ENCODE measurements around the gene CBFA2T2. TPM values are rescaled to one million over a fixed set of nuclear protein-coding genes. Genes with fewer than 3 reads are reported as not detected.
A peak's percentile ranks its signal among the peaks of the same experiment; 100 is the strongest.
"Not testable (repeated sequence)": the region's sequence is repeated elsewhere in the genome, so short reads cannot be mapped to it uniquely, and the experiment has no call there.

The CBFA2T2 gene
- total RNA-seq, 2 donors from 2014 or later, result 11.6 to 12.2 TPM

- not testable (repeated sequence) for H3K4me3 Mint-ChIP-seq; ATAC-seq; H3K36me3 Mint-ChIP-seq; H3K27ac Mint-ChIP-seq; H3K9me3 Mint-ChIP-seq; H3K27me3 Mint-ChIP-seq; DNase-seq (ENCODE audit: low spot score)
- H3K4me1 Mint-ChIP-seq (ENCODE audit: low read depth in 2 of 2), result peaks cover 13 to 14% of the 10 kb centered on the region in 2 donors
Measured at GRCh38 chr20:33508015-33508414, 18.1 kb downstream of the CBFA2T2 start.

DNA sequence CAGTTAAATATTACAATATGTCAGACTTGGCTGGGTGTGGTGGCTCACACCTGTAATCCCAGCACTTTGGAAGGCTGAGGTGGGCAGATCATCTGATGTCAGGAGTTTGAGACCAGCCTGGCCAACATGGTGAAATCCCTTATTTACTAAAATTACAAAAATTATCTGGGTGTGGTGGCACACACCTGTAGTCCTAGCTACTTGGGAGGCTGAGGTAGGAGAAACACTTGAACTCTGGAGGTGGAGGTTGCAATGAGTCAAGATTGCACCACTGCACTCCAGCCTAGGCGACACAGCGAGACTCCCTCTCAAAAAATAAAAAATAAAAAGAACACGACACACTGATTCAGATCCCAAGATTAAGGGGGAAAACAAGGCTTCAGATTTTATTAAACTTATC is 19.2 kb downstream of the CBFA2T2 start:
- H3K27ac Mint-ChIP-seq; H3K4me3 Mint-ChIP-seq; H3K27me3 Mint-ChIP-seq; H3K36me3 Mint-ChIP-seq; H3K9me3 Mint-ChIP-seq; DNase-seq (ENCODE audit: low spot score); ATAC-seq: not testable (repeated sequence)
- peaks cover 12 to 13% of the 10 kb centered on the region in 2 donors for H3K4me1 Mint-ChIP-seq (ENCODE audit: low read depth in 2 of 2)

GRCh38 chr20:33511876-33512275 is 22.0 kb downstream of the CBFA2T2 start:
- not testable (repeated sequence) for H3K27me3 Mint-ChIP-seq; H3K27ac Mint-ChIP-seq; DNase-seq (ENCODE audit: low spot score); H3K4me3 Mint-ChIP-seq; H3K9me3 Mint-ChIP-seq; ATAC-seq; H3K36me3 Mint-ChIP-seq
- peaks cover 13 to 15% of the 10 kb centered on the region in 2 donors for H3K4me1 Mint-ChIP-seq (ENCODE audit: low read depth in 2 of 2)

DNA sequence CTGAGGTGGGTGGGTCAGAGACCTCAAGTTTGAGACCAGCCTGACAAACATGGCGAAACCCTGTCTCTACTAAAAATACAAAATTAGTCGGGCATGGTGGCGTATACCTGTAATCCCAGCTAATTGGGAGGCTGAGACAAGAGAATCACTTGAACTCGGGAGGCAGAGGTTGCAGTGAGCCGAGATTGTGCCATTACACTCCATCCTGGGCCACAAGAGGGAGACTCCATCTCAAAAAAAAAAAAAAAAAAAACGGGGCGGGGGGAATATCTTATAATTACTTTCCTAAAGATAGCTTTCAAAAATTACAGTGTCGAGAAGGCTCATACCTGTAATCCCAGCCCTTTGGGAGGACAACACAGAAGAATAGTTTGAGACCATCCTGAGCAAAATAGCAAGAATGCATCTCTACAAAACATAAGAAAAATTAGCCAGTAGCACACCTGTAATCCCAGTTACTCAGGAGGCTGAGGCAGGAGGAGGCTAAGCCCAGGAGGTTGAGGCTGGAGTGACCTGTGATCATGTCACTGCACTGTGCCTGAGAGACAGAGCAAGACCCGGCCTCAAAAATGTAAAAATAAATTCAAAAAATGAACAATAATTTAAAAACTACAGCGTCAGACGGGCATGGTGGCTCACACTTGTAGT is 25.8 kb downstream of the CBFA2T2 start:
- H3K27me3 Mint-ChIP-seq, result no peaks in the 10 kb centered on the region

DNA sequence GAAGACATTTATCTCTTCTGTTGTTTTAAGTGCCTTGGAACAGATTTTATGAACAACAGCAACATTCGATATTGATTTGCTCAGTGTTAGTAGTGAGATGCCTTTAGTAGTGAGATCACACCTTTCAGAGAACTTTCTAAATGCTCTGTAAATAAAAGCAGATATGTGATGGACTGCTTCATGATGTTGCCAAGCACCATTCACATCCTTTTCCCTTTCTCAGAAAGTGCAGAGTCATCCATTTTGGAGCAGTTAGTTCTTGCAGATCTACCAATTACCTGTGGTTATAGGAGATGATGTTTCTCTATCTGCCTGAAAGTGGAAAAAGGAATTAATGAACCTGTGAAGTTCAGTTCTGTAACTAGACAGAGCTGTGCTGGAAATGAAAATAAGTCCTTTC is 27.0 kb downstream of the CBFA2T2 start:
- Mint-ChIP-seq H3K4me3 (no peak overlapping the region), H3K9me3 (no peaks in the 10 kb centered on the region), H3K36me3 (no peaks in the 10 kb centered on the region), H3K4me1 (ENCODE audit: low read depth in 2 of 2) (peaks cover under 1 to 13% of the 10 kb centered on the region in 2 donors), H3K27ac (peak overlapping the region in 1 of 2 donors; percentile 19), H3K27me3 (no peaks in the 10 kb centered on the region)
- DNase-seq (ENCODE audit: low spot score) (no peak), ATAC-seq (no peak)

More for the DNA sequence above, 25.8 kb downstream of the CBFA2T2 start:
- Mint-ChIP-seq H3K4me3 (no peak overlapping the region), H3K9me3 (no peaks in the 10 kb centered on the region), H3K36me3 (no peaks in the 10 kb centered on the region), H3K27ac (no peak overlapping the region), H3K4me1 (ENCODE audit: low read depth in 2 of 2) (peaks cover 4 to 9% of the 10 kb centered on the region in 2 donors)
- DNase-seq (ENCODE audit: low spot score) (no peak), ATAC-seq (no peak)

- peaks cover 5 to 14% of the 10 kb centered on the region in 2 donors for H3K4me1 Mint-ChIP-seq (ENCODE audit: low read depth in 2 of 2)
- H3K27ac Mint-ChIP-seq, result peak overlapping the region in 1 of 2 donors; percentile 70
- DNase-seq (ENCODE audit: low spot score) (no peak), ATAC-seq (no peak)
- no peaks in the 10 kb centered on the region for H3K9me3 Mint-ChIP-seq
- no peaks in the 10 kb centered on the region for H3K27me3 Mint-ChIP-seq
- no peaks in the 10 kb centered on the region for H3K36me3 Mint-ChIP-seq
- H3K4me3 Mint-ChIP-seq, result no peak overlapping the region
Measured at GRCh38 chr20:33518071-33518470, 28.2 kb downstream of the CBFA2T2 start.

DNA sequence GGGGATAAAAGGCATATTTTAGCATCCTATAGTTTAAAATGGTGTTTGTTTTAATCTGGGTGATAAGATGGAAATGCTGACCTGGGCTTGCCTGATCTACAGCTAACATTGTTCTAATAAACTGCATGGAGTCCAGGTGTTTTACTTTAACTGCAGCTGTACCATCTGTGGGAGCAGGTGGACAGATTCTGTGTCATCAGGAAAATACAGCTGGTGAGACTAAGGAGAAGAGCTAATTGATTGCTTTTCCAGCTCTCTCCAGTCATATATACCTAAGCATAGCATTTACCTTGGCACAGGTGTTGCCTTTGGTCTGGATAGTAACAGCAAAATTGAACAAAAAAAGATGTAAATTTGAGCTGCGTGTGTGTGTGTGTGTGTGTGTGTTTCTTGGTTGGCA is 31.6 kb downstream of the CBFA2T2 start:
- H3K4me1 Mint-ChIP-seq (ENCODE audit: low read depth in 2 of 2), result peaks cover 5 to 14% of the 10 kb centered on the region in 2 donors
- DNase-seq (ENCODE audit: low spot score) (no peak), ATAC-seq (no peak)
- no peaks in the 10 kb centered on the region for H3K9me3 Mint-ChIP-seq
- H3K27ac Mint-ChIP-seq, result no peak overlapping the region
- H3K27me3 Mint-ChIP-seq, result no peaks in the 10 kb centered on the region
- H3K4me3 Mint-ChIP-seq, result no peak overlapping the region
- no peaks in the 10 kb centered on the region for H3K36me3 Mint-ChIP-seq

DNA sequence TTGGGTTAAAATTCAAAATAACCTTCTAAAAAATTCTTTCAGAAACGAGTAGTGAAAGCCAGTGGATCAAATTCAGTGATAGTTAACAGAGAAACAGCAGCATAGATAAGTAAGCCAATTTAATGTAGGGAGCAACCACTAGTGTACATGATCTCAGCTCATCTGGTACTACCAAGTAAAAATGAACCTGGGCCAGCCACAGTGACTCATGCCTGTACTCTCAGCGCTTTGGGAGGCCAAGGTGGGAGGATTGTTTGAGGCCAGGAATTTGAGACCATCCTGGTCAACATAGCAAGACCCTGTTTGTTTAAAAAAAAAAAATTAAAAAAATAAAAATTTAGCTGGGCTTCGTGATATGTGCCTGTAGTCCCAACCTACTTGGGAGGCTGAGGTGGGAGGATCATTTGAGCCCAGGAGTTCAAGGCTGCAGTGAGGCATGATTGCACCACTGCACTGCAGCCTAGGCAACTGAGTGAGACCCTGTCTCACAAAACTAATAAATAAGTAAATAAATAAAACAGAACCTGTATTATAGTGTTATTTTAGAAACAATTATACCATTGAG is 32.4 kb downstream of the CBFA2T2 start:
- Mint-ChIP-seq H3K27me3 (no peaks in the 10 kb centered on the region), H3K27ac (no peak overlapping the region), H3K9me3 (no peaks in the 10 kb centered on the region), H3K4me1 (ENCODE audit: low read depth in 2 of 2) (peaks cover 5 to 9% of the 10 kb centered on the region in 2 donors), H3K4me3 (no peak overlapping the region), H3K36me3 (no peaks in the 10 kb centered on the region)
- no peak for DNase-seq (ENCODE audit: low spot score)
- no peak for ATAC-seq

GRCh38 chr20:33524261-33524660 is 34.4 kb downstream of the CBFA2T2 start:
- Mint-ChIP-seq H3K4me3 (no peak overlapping the region), H3K4me1 (ENCODE audit: low read depth in 2 of 2) (peaks cover 5 to 9% of the 10 kb centered on the region in 2 donors), H3K27ac (no peak overlapping the region), H3K27me3 (no peaks in the 10 kb centered on the region), H3K36me3 (no peaks in the 10 kb centered on the region), H3K9me3 (no peaks in the 10 kb centered on the region)
- ATAC-seq (no peak), DNase-seq (ENCODE audit: low spot score) (no peak)

DNA sequence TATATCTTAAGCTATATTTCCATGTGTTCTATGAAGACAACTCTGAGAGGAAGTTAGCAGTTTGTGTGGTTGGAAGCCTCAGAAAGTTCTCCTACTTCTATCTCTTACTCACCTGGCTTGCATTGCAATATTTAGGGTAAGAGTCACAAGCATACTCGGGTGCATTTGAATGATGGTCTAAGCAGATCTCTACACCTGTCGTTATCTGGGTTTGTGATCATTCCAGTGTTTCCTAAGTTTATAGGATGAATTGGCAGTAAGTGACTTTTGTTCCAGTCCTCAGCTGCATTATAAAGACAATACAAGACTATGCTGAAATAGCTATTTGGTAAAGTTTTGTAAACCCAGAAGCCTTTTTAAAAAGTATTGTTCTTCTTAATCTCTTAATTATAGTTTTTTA is 36.9 kb downstream of the CBFA2T2 start:
- Mint-ChIP-seq H3K4me1 (ENCODE audit: low read depth in 2 of 2) (peaks cover 12 to 15% of the 10 kb centered on the region in 2 donors), H3K4me3 (no peak overlapping the region), H3K27ac (no peak overlapping the region), H3K9me3 (no peaks in the 10 kb centered on the region), H3K36me3 (no peaks in the 10 kb centered on the region), H3K27me3 (no peaks in the 10 kb centered on the region)
- DNase-seq (ENCODE audit: low spot score) (no peak), ATAC-seq (no peak)

- no peak for ATAC-seq
- peaks cover 8 to 10% of the 10 kb centered on the region in 2 donors for H3K4me1 Mint-ChIP-seq (ENCODE audit: low read depth in 2 of 2)
- H3K36me3 Mint-ChIP-seq, result no peaks in the 10 kb centered on the region
- no peaks in the 10 kb centered on the region for H3K27me3 Mint-ChIP-seq
- no peak for DNase-seq (ENCODE audit: low spot score)
- H3K27ac Mint-ChIP-seq, result peak overlapping the region in 1 of 2 donors; percentile 21
- H3K9me3 Mint-ChIP-seq, result no peaks in the 10 kb centered on the region
- no peak overlapping the region for H3K4me3 Mint-ChIP-seq
Measured at GRCh38 chr20:33531047-33531877, 41.4 kb downstream of the CBFA2T2 start.

DNA sequence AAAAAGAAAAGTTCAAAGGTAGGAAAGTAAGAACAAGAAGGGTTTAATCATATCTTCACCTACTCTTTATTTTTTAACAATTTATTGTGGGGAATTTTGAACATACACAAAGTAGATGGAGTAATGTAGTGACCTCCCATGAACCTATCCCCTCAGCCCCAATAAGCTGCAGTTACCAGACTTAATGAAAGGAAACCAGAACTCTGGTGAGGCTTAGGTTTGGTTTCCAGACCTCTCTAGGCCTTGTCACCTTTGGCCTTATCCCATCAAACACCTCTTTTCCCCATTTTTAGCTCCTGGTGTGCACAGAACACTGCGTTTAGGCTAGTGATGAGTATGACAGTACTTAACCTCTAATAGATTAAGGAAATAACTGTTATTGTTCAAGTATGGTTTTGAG is 42.0 kb downstream of the CBFA2T2 start:
- no peak overlapping the region for H3K27ac Mint-ChIP-seq

GRCh38 chr20:33532753-33533459 is 43.0 kb downstream of the CBFA2T2 start:
- DNase-seq (ENCODE audit: low spot score) (no peak), ATAC-seq (no peak)
- no peaks in the 10 kb centered on the region for H3K36me3 Mint-ChIP-seq
- H3K9me3 Mint-ChIP-seq, result no peaks in the 10 kb centered on the region
- no peak overlapping the region for H3K27ac Mint-ChIP-seq
- H3K27me3 Mint-ChIP-seq, result no peaks in the 10 kb centered on the region
- H3K4me3 Mint-ChIP-seq, result no peak overlapping the region
- peaks cover 10 to 11% of the 10 kb centered on the region in 2 donors for H3K4me1 Mint-ChIP-seq (ENCODE audit: low read depth in 2 of 2)

More for the DNA sequence above, 42.0 kb downstream of the CBFA2T2 start:
- no peaks in the 10 kb centered on the region for H3K27me3 Mint-ChIP-seq
- peaks cover 8 to 10% of the 10 kb centered on the region in 2 donors for H3K4me1 Mint-ChIP-seq (ENCODE audit: low read depth in 2 of 2)
- ATAC-seq (no peak), DNase-seq (ENCODE audit: low spot score) (no peak)
- no peak overlapping the region for H3K4me3 Mint-ChIP-seq
- no peaks in the 10 kb centered on the region for H3K36me3 Mint-ChIP-seq
- H3K9me3 Mint-ChIP-seq, result no peaks in the 10 kb centered on the region

Data from natural killer cell treated with Interleukin-12 subunit alpha and Interleukin-12 subunit beta and Interleukin-15 and Interleukin-18, amount 100 ng/mL, for 72 hours (primary cell).